ENCODE measurements around the gene NCAPH2.
"Not testable (repeated sequence)": the region's sequence is repeated elsewhere in the genome, so short reads cannot be mapped to it uniquely, and the experiment has no call there.

The NCAPH2 gene

GRCh38 chr22:50508897-50509296, 873 bp downstream of the NCAPH2 start:
- no peak for DNase-seq (ENCODE audit: low read depth)
- H3K4me3 ChIP-seq (ENCODE audit: low read depth, low read length), result peak overlapping the region; percentile 74

GRCh38 chr22:50513175-50513574, 5.2 kb downstream of the NCAPH2 start:
- DNase-seq (ENCODE audit: low read depth), result no peak
- H3K4me3 ChIP-seq (ENCODE audit: low read depth, low read length), result no peak overlapping the region

GRCh38 chr22:50516068-50516467, 8.0 kb downstream of the NCAPH2 start:
- no peak for DNase-seq (ENCODE audit: low read depth)
- no peak overlapping the region for H3K4me3 ChIP-seq (ENCODE audit: low read depth, low read length)

- DNase-seq (ENCODE audit: low read depth), result no peak
- H3K4me3 ChIP-seq (ENCODE audit: low read depth, low read length), result no peak overlapping the region
Measured at GRCh38 chr22:50516891-50517290, 8.9 kb downstream of the NCAPH2 start.

- H3K4me3 ChIP-seq (ENCODE audit: low read depth, low read length), result no peak overlapping the region
- DNase-seq (ENCODE audit: low read depth), result no peak
Measured at GRCh38 chr22:50517495-50518260, 9.7 kb downstream of the NCAPH2 start.

GRCh38 chr22:50518606-50519005, 10.6 kb downstream of the NCAPH2 start:
- H3K4me3 ChIP-seq (ENCODE audit: low read depth, low read length), result no peak overlapping the region
- no peak for DNase-seq (ENCODE audit: low read depth)

GRCh38 chr22:50519151-50519550, 11.1 kb downstream of the NCAPH2 start:
- H3K4me3 ChIP-seq (ENCODE audit: low read depth, low read length), result no peak overlapping the region
- DNase-seq (ENCODE audit: low read depth), result no peak

- H3K4me3 ChIP-seq (ENCODE audit: low read depth, low read length); DNase-seq (ENCODE audit: low read depth): not testable (repeated sequence)
Measured at GRCh38 chr22:50520184-50520583, 12.2 kb downstream of the NCAPH2 start.

GRCh38 chr22:50520826-50521453, 12.9 kb downstream of the NCAPH2 start:
- no peak for DNase-seq (ENCODE audit: low read depth)

GRCh38 chr22:50521710-50522109, 13.7 kb downstream of the NCAPH2 start:
- no peak for DNase-seq (ENCODE audit: low read depth)
- H3K4me3 ChIP-seq (ENCODE audit: low read depth, low read length), result no peak overlapping the region

More at GRCh38 chr22:50520826-50521453, 12.9 kb downstream of the NCAPH2 start:
- no peak overlapping the region for H3K4me3 ChIP-seq (ENCODE audit: low read depth, low read length)

- DNase-seq (ENCODE audit: low read depth), result no peak
- H3K4me3 ChIP-seq (ENCODE audit: low read depth, low read length), result no peak overlapping the region
Measured at GRCh38 chr22:50522208-50522805, 14.3 kb downstream of the NCAPH2 start.

GRCh38 chr22:50522806-50523438, 14.9 kb downstream of the NCAPH2 start:
- no peak for DNase-seq (ENCODE audit: low read depth)
- no peak overlapping the region for H3K4me3 ChIP-seq (ENCODE audit: low read depth, low read length)

- no peak overlapping the region for H3K4me3 ChIP-seq (ENCODE audit: low read depth, low read length)
Measured at GRCh38 chr22:50523458-50523805, 15.4 kb downstream of the NCAPH2 start.

GRCh38 chr22:50523806-50524675, 16.0 kb downstream of the NCAPH2 start:
- DNase-seq (ENCODE audit: low read depth), result no peak
- H3K4me3 ChIP-seq (ENCODE audit: low read depth, low read length), result peak overlapping the region; percentile 87

More at GRCh38 chr22:50523458-50523805, 15.4 kb downstream of the NCAPH2 start:
- no peak for DNase-seq (ENCODE audit: low read depth)

GRCh38 chr22:50524676-50525103, 16.7 kb downstream of the NCAPH2 start:
- DNase-seq (ENCODE audit: low read depth), result no peak
- peak overlapping the region; percentile 87 for H3K4me3 ChIP-seq (ENCODE audit: low read depth, low read length)

GRCh38 chr22:50525104-50525857, 17.3 kb downstream of the NCAPH2 start, which contains the start of gene SCO2:
SCO2 (minus strand) TSS chr22:50525598; CDS start chr22:50524411, 1,187 bp downstream.
- peak within 1 kb of the TSS; percentile 87 for H3K4me3 ChIP-seq (ENCODE audit: low read depth, low read length)
- DNase-seq (ENCODE audit: low read depth), result peak; percentile 93

- peak overlapping the region; percentile 87 for H3K4me3 ChIP-seq (ENCODE audit: low read depth, low read length)
- DNase-seq (ENCODE audit: low read depth), result no peak
Measured at GRCh38 chr22:50525858-50526107, 17.8 kb downstream of the NCAPH2 start.

- H3K4me3 ChIP-seq (ENCODE audit: low read depth, low read length), result peak overlapping the region; percentile 87
- no peak for DNase-seq (ENCODE audit: low read depth)
Measured at GRCh38 chr22:50526108-50526833, 18.2 kb downstream of the NCAPH2 start.

Measured in skeletal muscle cell (primary cell).